HG03159 (cell line): ENCODE data around the gene DPP4.

Source experiments
- ATAC-seq: cut with Tn5 transposase; IDR thresholded peaks from one replicate; pipeline ENCODE4 v1.9.1; 2021; ENCODE audit warnings: mild to moderate bottlenecking, moderate library complexity; ENCODE audit not compliant: unreplicated experiment

The DPP4 gene

DNA sequence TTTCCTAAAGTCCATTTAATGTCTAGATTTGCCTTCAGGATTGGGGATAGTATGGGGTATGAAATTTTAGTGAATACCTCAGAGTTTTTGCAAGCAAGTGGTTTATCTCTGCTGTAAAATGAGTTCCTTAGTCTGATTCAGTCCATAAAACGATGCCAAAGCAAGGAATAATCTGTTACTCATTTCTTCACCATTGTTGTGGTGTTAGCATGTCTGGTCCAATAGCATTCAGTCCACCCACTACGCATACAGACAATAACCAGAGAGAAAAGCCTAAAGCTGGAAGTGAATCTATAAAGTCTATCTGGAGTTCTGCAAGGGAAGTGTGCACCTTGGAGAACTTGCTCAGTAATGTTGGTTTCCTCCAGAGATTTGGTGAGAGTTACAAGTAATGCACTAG, 12.9 kb upstream of the DPP4 start:
- ATAC-seq = no peak

DNA sequence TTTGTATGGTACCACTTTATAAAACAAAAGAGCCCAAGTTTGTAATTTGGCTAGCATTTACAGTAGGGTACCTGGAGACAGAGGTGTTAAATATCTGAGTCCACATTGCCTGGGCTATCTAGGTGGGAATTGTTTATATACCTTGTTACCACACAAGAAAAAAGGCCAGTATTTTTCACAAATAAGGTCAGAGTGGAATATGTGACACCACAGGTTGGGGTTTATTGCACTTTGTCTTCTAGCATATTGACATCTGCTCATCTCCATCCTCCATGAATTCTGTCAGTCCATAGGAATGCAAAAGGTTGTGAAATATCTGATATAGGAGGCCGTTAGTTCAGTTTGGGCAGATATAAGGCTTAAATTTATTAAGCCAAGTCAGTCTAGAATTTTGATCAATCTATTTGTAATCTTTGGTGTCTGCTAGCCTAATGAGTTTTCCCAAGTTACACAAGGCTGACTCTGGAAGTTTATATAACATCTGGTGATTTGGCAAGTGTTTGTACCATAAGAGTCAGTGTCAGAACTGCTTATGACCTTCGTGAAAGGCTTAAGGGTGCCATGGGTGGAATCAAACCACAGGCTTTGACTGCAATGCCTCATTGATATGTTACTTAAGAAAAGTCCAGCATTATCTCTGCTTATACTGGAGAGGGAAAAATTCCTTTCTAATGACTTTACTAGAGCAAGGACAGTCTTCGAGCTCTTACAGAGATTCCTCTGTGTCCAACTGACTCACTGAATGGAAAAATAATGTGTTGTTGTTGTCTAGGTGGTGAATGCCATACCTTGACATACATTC, 11.3 kb upstream of the DPP4 start:
- no peak for ATAC-seq

DNA sequence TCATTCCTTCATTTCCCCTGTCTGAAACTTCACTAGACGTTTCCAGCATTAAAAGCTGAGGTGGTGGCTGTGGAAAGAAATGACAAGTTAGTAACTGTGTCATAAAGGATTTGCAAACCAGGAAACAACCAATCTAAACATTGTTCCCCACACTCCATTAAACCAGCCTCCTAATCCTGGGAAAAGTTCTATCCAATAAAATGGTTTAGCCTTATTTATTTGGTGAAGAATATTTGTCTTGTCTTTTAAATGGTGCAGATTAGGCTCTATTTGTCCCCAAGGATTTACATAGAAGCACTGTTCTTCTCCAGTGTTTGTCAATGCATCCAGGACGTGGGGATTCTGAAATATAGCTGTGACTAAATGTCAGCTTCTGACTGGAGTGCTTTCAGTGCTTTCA, 10.5 kb upstream of the DPP4 start:
- ATAC-seq = no peak

DNA sequence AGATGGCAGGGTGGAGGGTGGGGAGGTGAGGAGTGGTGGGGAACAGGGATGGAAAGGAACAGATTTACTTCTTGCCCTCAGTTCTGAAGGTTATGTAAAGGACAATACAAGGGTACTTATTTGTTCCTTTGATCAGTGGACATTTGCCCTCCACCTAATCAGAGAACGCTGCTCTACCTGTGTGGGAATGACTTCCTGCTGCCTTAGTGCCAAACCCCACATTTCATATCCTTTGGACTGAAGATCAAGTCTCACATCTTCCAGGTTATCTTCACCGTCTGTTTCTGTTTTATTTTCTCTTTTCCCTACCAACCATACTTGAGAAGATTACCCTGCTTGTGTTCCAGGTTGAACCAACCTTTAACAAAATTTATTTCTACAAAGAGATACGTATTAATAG, 8.7 kb upstream of the DPP4 start:
- ATAC-seq = no peak

DNA sequence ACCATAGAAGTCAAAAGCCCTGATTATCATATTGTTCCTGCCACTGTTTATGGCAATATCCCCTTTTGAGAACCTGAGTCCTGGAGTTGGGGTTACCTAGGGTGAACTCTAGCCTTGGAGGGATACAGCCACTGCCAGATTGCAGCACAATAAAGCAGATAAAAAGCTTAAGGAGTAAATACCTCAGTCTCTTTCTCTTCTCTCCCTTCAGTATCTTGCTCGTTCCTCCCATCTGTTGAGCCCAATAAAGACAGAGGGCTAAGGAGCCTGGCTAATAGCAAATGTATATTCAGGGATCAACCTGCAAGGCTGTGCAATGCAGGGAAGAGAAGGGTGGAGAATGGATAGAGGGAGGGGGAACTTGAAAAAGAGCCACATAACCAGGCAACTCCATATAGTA, 8.0 kb upstream of the DPP4 start:
- ATAC-seq = no peak

DNA sequence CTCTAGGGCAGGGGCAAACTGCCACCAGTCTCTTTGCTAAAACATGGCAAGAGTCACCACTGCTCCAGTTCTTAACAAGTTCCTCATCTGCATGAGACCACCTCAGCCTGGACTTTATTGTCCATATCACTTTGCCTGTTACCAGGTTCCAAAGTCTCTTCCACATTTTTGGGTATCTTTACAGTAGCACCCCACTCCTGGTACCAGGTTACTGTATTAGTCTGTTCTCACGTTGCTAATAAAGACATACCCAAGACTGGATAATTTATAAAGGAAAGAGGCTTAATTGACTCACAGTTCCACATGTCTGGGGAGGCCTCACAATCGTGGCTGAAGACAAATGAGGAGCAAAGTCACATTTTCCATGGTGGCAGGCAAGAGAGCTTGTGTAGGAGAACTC, 5.5 kb upstream of the DPP4 start:
- ATAC-seq = no peak

DNA sequence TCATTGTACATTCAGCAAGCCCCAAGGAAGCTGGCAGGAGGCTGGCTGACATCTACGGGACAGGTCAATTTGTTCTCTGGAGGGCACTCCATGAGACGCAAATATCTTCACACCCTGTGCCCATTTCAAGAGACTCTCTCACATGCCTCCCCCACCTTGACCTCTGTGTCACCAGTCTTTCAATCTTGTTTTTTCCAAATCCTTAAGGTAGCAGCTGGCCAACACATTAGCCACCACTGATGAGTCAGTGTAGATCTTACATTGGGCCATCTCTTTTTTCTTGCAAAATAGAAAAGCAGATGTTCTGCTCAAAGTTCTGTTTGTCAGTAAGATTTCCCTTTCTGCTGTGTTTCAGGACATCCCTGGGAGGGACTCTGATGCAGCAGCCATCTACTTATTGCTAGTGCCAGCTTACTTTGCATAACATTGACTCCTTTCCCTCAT, 1.7 kb upstream of the DPP4 start:
- ATAC-seq = no peak

DNA sequence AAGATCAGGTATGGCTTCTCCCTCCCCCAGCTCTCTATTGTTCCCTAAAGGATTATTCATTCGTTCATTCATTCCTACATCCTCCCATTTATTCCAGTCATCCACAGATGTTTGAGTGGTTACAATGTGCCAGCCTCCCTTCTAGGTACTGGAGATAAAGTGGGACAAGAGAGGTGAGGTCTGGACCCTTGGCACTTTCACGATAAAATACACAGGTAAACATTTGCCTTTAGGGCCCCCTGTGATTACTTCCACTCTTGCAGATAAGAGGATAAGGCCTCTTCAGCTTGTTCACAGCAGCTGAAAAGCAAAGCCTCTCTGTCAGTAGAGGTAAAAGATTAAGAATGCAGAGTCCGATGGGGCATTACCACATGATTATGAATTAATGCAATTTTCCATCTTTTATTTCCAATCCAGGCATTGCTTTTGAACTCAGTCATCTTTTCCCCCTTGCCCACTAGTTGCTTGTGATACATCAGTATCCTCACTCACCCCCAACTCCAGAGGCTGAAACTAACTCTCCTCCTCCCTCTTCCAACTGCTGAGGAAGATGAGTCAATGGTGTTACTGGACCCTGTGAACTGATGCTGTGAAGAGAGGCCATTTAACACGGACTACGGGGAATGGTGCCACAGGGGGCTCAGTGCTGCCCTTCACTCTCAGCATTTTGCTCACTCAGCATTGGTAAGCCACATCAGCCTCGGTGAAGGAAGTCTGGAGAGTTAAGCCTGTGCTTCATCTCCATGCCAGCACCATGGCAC, 1.1 kb upstream of the DPP4 start:
- no peak for ATAC-seq

DNA sequence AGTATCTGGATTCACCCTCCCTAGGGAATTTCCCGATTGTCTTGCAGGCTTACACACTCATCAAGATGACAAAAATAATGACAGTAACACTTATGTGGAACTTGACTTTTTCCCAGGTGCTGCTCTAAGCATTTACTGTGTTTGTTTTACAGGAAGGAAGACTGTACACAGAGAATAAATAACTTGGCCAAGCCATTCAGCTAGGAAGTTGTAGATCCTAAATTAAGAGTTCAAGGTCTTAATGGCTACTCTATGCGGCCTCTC, 549 bp upstream of the DPP4 start:
- ATAC-seq = no peak

DNA sequence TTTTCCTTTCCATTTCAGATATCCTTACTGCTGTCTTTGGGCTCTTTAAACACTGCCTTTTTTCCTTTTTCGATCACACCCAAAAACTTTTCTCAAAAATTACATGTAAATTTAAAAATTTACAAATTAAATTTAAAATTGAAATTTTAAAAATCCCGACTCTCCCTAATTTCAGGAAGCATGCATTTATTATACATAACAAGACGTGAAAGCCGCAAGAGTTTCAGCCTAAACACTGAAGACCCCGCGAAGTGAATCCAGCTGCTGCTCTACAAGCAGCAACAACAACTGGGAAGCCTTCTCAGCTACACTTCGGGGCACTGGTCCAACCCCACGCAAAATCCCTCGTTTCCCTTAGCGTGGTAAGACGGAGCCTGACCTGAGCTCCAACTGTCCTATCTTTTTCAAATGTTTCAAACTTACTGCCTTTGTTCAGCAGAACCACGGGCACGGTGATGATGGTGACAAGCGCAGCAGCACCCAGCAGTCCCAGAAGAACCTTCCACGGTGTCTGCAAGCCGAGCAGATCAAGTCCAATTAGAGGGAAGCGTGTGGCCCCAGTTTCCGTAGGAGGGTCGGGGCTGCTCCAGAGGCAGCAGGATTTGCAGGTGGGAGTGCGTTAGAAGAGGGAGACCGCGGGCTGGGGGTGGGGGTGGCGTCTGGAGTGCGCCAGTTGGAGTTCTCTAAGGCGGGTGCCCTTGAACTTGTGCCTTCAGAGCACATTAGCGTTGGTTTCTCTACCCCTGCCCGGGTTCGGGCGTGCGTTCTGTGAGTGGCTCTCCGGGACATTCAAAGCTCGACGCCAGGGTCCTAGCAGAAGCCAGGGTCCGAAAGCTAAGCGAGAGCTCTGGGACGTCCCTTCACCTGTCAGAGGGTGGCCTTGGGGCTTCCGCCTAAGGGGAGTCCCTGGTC, 783 bp downstream of the DPP4 start:
- ATAC-seq = no peak

DNA sequence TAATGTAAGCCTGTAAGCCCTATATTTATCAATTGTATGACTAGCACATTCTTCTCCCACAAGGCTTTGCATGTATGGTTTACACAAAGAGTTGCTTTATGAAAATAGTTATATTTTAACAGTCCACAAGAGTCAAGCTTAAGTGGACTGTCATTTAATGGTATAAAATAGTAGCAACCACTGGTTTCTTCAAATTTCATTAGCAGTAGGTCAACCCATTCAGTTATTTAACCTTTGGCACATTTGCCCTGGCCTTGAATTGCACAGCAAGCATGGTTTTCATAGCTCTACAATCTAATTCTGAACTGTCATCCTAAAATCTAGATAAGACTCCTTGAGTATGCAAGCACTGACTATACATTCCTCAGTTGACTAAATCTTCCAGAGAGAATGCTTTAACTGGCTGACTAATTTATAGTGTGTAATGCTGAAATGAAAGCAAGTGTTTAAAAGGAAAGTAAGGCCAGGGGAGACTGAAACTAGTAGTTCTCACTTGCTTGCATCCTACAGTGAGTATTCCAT, 1.8 kb downstream of the DPP4 start:
- ATAC-seq = peak; percentile 59

DNA sequence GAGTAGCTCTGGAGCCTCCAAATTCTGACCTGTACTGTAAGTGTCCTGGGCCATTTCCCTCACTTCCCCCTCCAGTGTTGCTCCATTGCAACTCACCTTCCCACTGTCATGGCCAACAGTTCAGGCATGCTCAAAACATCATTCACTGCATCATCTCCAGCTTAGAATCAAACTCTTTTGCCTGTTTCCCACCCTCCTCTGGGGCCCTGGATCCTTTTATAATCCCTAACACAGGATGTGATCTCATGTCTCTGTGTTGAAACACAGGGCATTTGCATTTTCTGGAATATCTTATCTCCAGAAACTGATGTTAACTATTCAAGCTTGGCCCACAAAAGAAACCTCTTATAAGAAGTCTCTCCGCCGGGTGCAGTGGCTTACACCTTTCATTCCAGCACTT, 3.0 kb downstream of the DPP4 start:
- no peak for ATAC-seq

DNA sequence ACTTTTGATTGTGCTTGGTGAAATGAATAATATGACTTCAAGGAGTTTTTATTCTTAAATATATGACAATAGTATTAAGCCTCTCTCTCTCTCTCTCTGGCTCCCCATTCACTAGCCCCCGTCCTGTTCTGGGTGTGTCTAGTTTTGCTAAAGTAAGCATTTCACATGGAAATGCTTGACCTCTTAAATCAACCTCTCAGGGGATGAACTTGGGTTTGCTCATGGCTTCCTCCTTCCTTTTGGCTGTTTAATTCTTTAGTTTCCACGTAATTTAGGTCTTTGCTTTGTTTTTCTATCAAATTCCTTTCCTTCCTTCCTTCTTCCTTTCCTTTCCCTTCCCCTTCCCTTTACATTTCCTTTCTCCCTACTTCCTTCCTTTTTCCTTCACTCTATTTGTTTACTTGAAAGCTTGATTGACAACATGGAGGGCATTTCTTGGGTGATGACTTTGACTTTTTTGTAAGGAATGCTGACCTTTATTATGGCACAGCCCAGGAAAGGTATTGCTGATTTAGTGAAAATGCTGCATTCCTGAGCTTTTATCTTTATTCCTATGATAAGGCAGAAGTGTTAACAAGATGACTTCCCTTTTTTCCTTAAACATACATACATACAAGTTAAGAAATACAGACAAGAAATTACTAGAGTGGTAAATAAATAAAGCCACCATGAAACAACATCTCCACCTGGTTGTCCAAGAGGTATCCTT, 3.6 kb downstream of the DPP4 start:
- ATAC-seq = no peak

DNA sequence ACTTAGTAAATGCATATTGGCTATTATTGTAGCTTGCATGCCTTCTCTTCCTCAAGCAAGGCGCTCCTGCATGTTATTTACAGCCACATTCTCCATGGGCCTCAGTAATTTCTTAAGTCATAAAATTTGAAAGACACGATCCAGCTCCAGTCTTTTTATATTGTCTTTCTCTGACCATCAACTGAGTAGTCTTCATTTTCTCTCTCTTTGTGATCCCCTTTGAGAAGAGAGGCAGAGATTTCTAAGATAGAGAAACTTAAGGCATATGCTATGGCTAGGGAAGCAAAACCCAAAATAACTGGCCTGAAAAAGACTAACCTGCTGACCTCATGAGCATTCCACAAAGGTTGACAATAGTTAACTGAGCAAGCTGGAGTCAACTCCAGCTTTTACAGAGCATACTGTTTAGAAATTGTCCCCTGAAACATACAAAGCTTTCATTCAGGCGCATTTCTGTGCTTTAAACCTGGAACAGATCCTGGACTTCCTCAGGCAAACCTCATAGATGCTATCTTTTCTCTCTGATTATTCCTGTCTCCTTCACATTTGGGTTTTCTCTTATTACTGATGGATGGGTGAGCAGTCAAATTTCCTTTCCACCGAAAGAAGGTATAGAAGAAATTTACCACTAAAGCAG, 4.6 kb downstream of the DPP4 start:
- ATAC-seq = no peak

DNA sequence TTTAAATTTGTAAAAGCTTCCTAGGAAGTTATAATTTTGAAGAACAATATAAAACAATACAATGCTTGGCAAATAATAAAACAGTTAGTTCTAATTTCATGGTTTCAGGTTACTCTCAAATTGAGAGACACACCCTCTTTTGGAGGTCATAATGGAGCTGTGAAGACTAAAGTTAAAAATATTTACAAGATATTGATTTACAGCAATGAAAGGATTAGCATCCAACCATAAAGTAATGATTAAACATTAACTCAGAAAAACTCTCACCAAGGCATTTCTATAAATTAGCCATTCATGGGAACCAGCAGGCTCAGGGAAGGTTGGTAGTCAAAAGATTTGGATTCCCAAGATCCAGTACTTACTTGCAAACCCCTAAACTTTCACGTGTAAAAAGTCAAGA, 6.4 kb downstream of the DPP4 start:
- ATAC-seq = no peak

DNA sequence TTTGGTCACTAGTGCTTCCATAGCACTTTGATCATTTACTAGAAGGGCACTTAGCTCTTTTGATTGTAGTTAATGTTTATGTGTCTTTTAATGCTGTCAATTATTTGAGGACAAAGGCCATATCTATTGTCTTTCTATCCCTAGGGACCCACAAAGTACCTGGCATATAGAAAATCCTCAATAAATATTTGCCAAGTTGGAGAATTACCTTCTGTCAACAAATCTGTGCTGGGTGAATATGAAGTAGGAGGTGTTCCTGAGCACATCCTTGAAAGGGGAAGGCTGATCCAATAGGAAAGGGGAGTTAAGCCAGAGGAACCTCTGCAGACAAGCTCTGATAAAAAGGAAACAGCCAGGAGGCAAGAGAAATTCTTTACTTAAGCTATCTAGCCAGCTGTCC, 8.2 kb downstream of the DPP4 start:
- no peak for ATAC-seq

DNA sequence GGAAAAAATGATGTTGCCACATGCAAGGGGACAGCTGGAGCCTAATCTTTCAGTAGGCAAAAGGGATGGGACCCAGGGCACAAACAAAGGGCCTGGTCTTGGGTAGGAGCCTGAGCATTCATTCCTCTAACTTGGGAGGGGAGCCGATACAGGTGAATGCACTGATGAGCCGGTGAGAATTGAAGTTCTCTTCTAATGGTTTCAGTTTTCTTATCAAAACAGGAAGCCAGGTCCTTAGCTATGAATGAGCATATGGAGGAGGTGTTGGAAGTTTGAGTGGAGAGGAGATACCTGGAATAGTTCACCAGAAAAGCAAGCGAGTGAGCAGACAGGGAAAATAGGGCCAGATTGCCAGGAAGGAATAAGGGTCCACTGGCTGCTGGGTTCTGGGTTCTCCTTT, 10.1 kb downstream of the DPP4 start:
- ATAC-seq = peak; percentile 58

DNA sequence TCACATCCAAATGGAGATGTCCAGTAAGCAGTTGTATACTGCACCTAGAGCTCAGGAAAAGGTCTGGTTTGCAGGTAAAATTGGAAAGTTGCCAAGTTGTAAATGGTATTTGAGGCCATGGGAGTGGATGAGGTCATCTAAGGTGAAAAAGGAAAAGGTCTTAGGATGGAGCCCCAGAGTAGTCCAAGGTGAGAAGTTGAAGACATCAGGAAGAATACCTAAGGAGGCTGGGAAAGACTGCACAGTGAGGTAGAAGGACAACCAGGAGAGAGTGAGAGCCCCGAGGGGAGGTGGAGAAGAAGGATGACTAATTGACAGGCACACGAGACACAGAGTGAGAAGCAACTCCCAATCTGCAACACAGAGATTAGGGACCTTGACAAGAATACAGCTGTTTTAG, 10.7 kb downstream of the DPP4 start:
- no peak for ATAC-seq

DNA sequence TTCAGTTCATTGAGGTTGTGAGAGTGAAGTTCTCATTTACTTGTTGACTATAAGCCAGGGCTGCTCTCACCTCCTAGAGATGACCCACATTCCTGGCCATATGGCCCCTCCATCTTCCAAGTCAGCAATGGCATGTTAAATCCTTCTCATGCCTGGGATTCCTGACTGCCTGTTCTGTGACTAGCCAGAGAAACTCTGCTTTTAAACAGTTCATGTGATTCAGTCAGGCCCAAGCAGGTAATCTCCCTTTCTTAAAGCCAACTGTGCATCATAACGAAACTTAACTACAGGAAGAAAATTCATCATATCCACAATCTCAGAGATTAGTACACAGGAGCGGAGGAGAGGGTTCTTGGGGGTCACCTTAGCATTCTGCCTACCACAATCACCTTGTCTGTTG, 11.5 kb downstream of the DPP4 start:
- ATAC-seq = no peak

DNA sequence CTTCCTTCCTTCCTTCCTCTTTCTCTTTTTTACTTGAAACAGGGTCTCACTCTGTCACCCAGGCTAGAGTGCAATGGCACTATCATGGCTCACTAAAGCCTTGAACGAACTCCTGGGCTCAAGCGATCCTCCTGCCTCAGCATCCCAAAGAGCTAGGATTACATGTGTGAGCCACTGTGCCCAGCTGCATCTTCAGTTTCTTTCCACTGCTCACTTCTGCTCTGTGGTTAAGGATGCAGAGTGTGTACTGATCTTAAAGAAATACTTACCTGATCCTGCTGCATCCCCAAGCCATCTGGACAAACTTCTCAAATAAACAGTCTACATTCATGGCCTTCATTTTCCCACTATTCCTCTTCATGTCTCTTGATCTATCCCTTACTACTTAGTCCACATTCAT, 13.0 kb downstream of the DPP4 start:
- no peak for ATAC-seq
